AG04450 (cell line): ENCODE measurements around the gene MYL7. TPM values are rescaled to one million over a fixed set of nuclear protein-coding genes. Genes with fewer than 3 reads are reported as not detected.
A peak's percentile ranks its signal among the peaks of the same experiment; 100 is the strongest.

Experiments used
- CTCF ChIA-PET: fragments of 300-600, 350-600 bp; formaldehyde crosslinking; extraction: SDS; loops from one replicate; lab custom pipeline; 2022; ENCODE audit warnings: antibody characterized with exemption, inconsistent platforms; lab: Charles Lee
- POLR2A ChIA-PET: fragments of 350-600 bp; formaldehyde crosslinking; extraction: SDS; loops from one replicate; lab custom pipeline; 2021; ENCODE audit warnings: antibody characterized with exemption, inconsistent platforms; lab: Yijun Ruan, JAX
- DNase-seq: peaks from one replicate; pipeline ENCODE4 v3.0.0-alpha.2; 2011; ENCODE audit warnings: low read depth, low spot score
- H3K27ac ChIP-seq: one replicate; pipeline ENCODE4 v1.5.1; 2012; ENCODE audit warnings: low read depth, low read length, control low read depth
- H3K27me3 ChIP-seq: one replicate; pipeline ENCODE4 v1.6.0; 2012; ENCODE audit warnings: low read length; ENCODE audit not compliant: control insufficient read depth, insufficient read depth
- H3K4me3 ChIP-seq: 2 replicates; pipeline ENCODE4 v1.5.1; 2011; ENCODE audit warnings: mild to moderate bottlenecking, low read depth, low read length, control low read depth
- H3K9me3 ChIP-seq: 2 replicates; pipeline ENCODE4 v1.5.1; 2012; ENCODE audit warnings: low read length; ENCODE audit not compliant: control insufficient read depth, insufficient read depth
- CTCF ChIP-seq: IDR thresholded peaks from 2 replicates; pipeline ENCODE4 v1.5.1; 2011; ENCODE audit warnings: low read depth, low read length, control low read depth, inconsistent platforms
- polyA plus RNA-seq: library from polyadenylated mRNA; depleted of rRNA; stranded (reverse); fragments of >200 nt; gene quantifications from 2 replicates; pipeline ENCODE4 v1.2.3, GENCODE V29; 2011

Gene MYL7
- polyA plus RNA-seq, 1 experiment: not detected

- CTCF ChIA-PET: no interaction called here
- POLR2A ChIA-PET: no interaction called here
Measured at GRCh38 chr7:44167920-44168319, 26.8 kb upstream of the MYL7 start.

GRCh38 chr7:44163591-44163990 lies 22.5 kb upstream of the MYL7 start:
- Histone ChIP-seq H3K9me3 (no peaks in the 10 kb centered on the region), H3K27me3 (no peaks in the 10 kb centered on the region), H3K4me3 (no peak overlapping the region), H3K27ac (no peak overlapping the region)
- DNase-seq: peak; percentile 90
- POLR2A ChIA-PET: interaction anchor here (0.6 to 1.5 kb wide), 6 partner anchors 14 to 96 kb away, joined by 3 to 5 read pairs (median 3); no protein-coding TSS in a partner anchor
- CTCF ChIA-PET: no interaction called here
- no peak for TF ChIP-seq CTCF

More at GRCh38 chr7:44167920-44168319, 26.8 kb upstream of the MYL7 start:
- H3K4me3 ChIP-seq: no peak overlapping the region
- peaks cover 3% of the 10 kb centered on the region for H3K9me3 ChIP-seq
- peaks cover 4% of the 10 kb centered on the region for H3K27me3 ChIP-seq
- no peak for DNase-seq
- no peak for TF ChIP-seq CTCF
- H3K27ac ChIP-seq: no peak overlapping the region

- Histone ChIP-seq H3K9me3 (no peaks in the 10 kb centered on the region), H3K27me3 (no peaks in the 10 kb centered on the region), H3K4me3 (no peak overlapping the region), H3K27ac (peak overlapping the region; percentile 63)
- no peak for TF ChIP-seq CTCF
- ChIA-PET CTCF (no interaction called here), POLR2A (interaction anchor here (0.5 to 1.5 kb wide), 5 partner anchors 13 to 620 kb away, joined by 3 to 9 read pairs (median 5); no protein-coding TSS in a partner anchor)
- DNase-seq: no peak
Measured at GRCh38 chr7:44162785-44163395, 21.8 kb upstream of the MYL7 start.

- POLR2A ChIA-PET: interaction anchor here (1.5 kb wide), 1 partner anchor 12 kb away, joined by 5 read pairs; no protein-coding TSS in a partner anchor
Measured at GRCh38 chr7:44162179-44162578, 21.0 kb upstream of the MYL7 start.

More at GRCh38 chr7:44162179-44162578, 21.0 kb upstream of the MYL7 start:
- no peak for TF ChIP-seq CTCF
- Histone ChIP-seq H3K27me3 (no peaks in the 10 kb centered on the region), H3K4me3 (no peak overlapping the region), H3K9me3 (no peaks in the 10 kb centered on the region), H3K27ac (no peak overlapping the region)
- DNase-seq: no peak
- CTCF ChIA-PET: no interaction called here
